Muscle layer of colon (tissue), 2 donors: ENCODE measurements around the gene TRAM2.

Experiments used
- H3K27ac ChIP-seq: one replicate; pipeline ENCODE4 v1.7.0; 2013; ENCODE audit warnings: low read depth, mild to moderate bottlenecking, low read length, moderate library complexity
- H3K27me3 ChIP-seq, 2 donors: one replicate each; pipeline ENCODE4 v1.7.0; 2013; ENCODE audit warnings: low read length in 2 of 2, mild to moderate bottlenecking in 2 of 2; ENCODE audit not compliant: insufficient read depth in 2 of 2, control insufficient read depth in 1 of 2
- H3K36me3 ChIP-seq: one replicate; pipeline ENCODE4 v1.7.0; 2013; ENCODE audit warnings: mild to moderate bottlenecking, low read length; ENCODE audit not compliant: insufficient read depth
- H3K4me1 ChIP-seq: one replicate; pipeline ENCODE4 v1.7.0; 2013; ENCODE audit warnings: mild to moderate bottlenecking, low read length; ENCODE audit not compliant: insufficient read depth
- H3K4me3 ChIP-seq, 2 donors: one replicate each; pipeline ENCODE4 v1.7.0; 2013; ENCODE audit warnings: low read length in 2 of 2, low read depth in 1 of 2, mild to moderate bottlenecking in 1 of 2, moderate library complexity in 1 of 2
- H3K9ac ChIP-seq: one replicate; pipeline ENCODE4 v1.7.0; 2013; ENCODE audit warnings: low read length
- H3K9me3 ChIP-seq: one replicate; pipeline ENCODE4 v1.7.0; 2013; ENCODE audit warnings: mild to moderate bottlenecking, low read length
- donor health status: abdominal sarcoma.
- donor health status: Adenocarcinoma of cecum.

The TRAM2 gene

GRCh38 chr6:52543262-52543661 lies 33.6 kb downstream of the TRAM2 start:
- Histone ChIP-seq H3K9me3 (no peaks in the 10 kb centered on the region), H3K27ac (no peak overlapping the region), H3K9ac (no peak overlapping the region), H3K4me1 (peaks cover 91% of the 10 kb centered on the region), H3K36me3 (no peaks in the 10 kb centered on the region), H3K27me3 (no peaks in the 10 kb centered on the region), H3K4me3 (no peak overlapping the region)

- Histone ChIP-seq H3K36me3 (no peaks in the 10 kb centered on the region), H3K4me1 (peaks cover 90% of the 10 kb centered on the region), H3K9me3 (no peaks in the 10 kb centered on the region), H3K27ac (no peak overlapping the region), H3K9ac (no peak overlapping the region), H3K4me3 (no peak overlapping the region), H3K27me3 (no peaks in the 10 kb centered on the region)
These were observed 35.7 kb downstream of the TRAM2 start for GRCh38 chr6:52541135-52541534.

GRCh38 chr6:52540286-52540902 lies 36.5 kb downstream of the TRAM2 start:
- Histone ChIP-seq H3K4me1 (peaks cover 82% of the 10 kb centered on the region), H3K36me3 (peaks cover under 1% of the 10 kb centered on the region), H3K9me3 (no peaks in the 10 kb centered on the region), H3K27ac (peak overlapping the region; percentile 36), H3K4me3 (no peak overlapping the region), H3K27me3 (no peaks in the 10 kb centered on the region), H3K9ac (no peak overlapping the region)

GRCh38 chr6:52539607-52540006 lies 37.3 kb downstream of the TRAM2 start:
- Histone ChIP-seq H3K36me3 (peaks cover 9% of the 10 kb centered on the region), H3K9me3 (no peaks in the 10 kb centered on the region), H3K9ac (no peak overlapping the region), H3K27ac (no peak overlapping the region), H3K4me3 (no peak overlapping the region), H3K27me3 (no peaks in the 10 kb centered on the region), H3K4me1 (peaks cover 75% of the 10 kb centered on the region)

- Histone ChIP-seq H3K9ac (no peak overlapping the region), H3K4me3 (no peak overlapping the region), H3K27ac (no peak overlapping the region), H3K36me3 (peaks cover 9% of the 10 kb centered on the region), H3K9me3 (no peaks in the 10 kb centered on the region), H3K27me3 (no peaks in the 10 kb centered on the region), H3K4me1 (peaks cover 68% of the 10 kb centered on the region)
These were observed 37.9 kb downstream of the TRAM2 start for GRCh38 chr6:52538901-52539354.

- Histone ChIP-seq H3K9ac (no peak overlapping the region), H3K27me3 (no peaks in the 10 kb centered on the region), H3K36me3 (peaks cover 9% of the 10 kb centered on the region), H3K27ac (no peak overlapping the region), H3K4me3 (no peak overlapping the region), H3K4me1 (peaks cover 63% of the 10 kb centered on the region), H3K9me3 (no peaks in the 10 kb centered on the region)
These were observed 38.5 kb downstream of the TRAM2 start for GRCh38 chr6:52538252-52538900.

- Histone ChIP-seq H3K27ac (no peak overlapping the region), H3K4me1 (peaks cover 56% of the 10 kb centered on the region), H3K9ac (no peak overlapping the region), H3K36me3 (peaks cover 9% of the 10 kb centered on the region), H3K9me3 (no peaks in the 10 kb centered on the region), H3K27me3 (no peaks in the 10 kb centered on the region), H3K4me3 (no peak overlapping the region)
These were observed 39.7 kb downstream of the TRAM2 start for GRCh38 chr6:52537001-52537753.

GRCh38 chr6:52536424-52536916 lies 40.4 kb downstream of the TRAM2 start:
- Histone ChIP-seq H3K9me3 (no peaks in the 10 kb centered on the region), H3K4me3 (no peak overlapping the region), H3K36me3 (peaks cover 9% of the 10 kb centered on the region), H3K27ac (no peak overlapping the region), H3K4me1 (peaks cover 52% of the 10 kb centered on the region), H3K9ac (no peak overlapping the region), H3K27me3 (no peaks in the 10 kb centered on the region)

- Histone ChIP-seq H3K27me3 (no peaks in the 10 kb centered on the region), H3K27ac (no peak overlapping the region), H3K9me3 (no peaks in the 10 kb centered on the region), H3K9ac (no peak overlapping the region), H3K36me3 (peaks cover 9% of the 10 kb centered on the region), H3K4me3 (no peak overlapping the region), H3K4me1 (peaks cover 45% of the 10 kb centered on the region)
These were observed 41.0 kb downstream of the TRAM2 start for GRCh38 chr6:52535711-52536423.

- no peak overlapping the region for H3K27ac ChIP-seq
- peaks cover 37% of the 10 kb centered on the region for H3K4me1 ChIP-seq
- no peak overlapping the region for H3K4me3 ChIP-seq
- H3K9me3 ChIP-seq, result no peaks in the 10 kb centered on the region
- H3K27me3 ChIP-seq, result no peaks in the 10 kb centered on the region
- H3K9ac ChIP-seq, result no peak overlapping the region
- H3K36me3 ChIP-seq, result peaks cover 9% of the 10 kb centered on the region
These were observed 41.9 kb downstream of the TRAM2 start for GRCh38 chr6:52534966-52535390.

GRCh38 chr6:52534363-52534762 lies 42.5 kb downstream of the TRAM2 start:
- no peak overlapping the region for H3K4me3 ChIP-seq
- peaks cover 30% of the 10 kb centered on the region for H3K4me1 ChIP-seq
- H3K9ac ChIP-seq, result no peak overlapping the region
- no peak overlapping the region for H3K27ac ChIP-seq
- no peaks in the 10 kb centered on the region for H3K9me3 ChIP-seq
- H3K27me3 ChIP-seq, result no peaks in the 10 kb centered on the region
- H3K36me3 ChIP-seq, result peaks cover 9% of the 10 kb centered on the region
